Endothelial cell of umbilical vein (primary cell): ENCODE data around the gene OR52N4. TPM values are rescaled to one million over a fixed set of nuclear protein-coding genes. Genes with fewer than 3 reads are reported as not detected.

Experiments
- BruUV-seq: library from RNA; stranded (reverse); fragments of 400-500 nt; replicated peaks from 2 replicates; lab custom pipeline; 2021; lab: Mats Ljungman, UMichigan
- CTCF ChIA-PET: fragments of 300-600, 350-600 bp; sonication (Branson Sonifier 250); formaldehyde crosslinking; loops from one replicate; lab custom pipeline; 2021; ENCODE audit warnings: antibody characterized with exemption, inconsistent platforms; lab: Charles Lee
- POLR2A ChIA-PET: fragments of 300-600, 350-600 bp; sonication (Branson Sonifier 250); formaldehyde crosslinking; loops from one replicate; lab custom pipeline; 2021; ENCODE audit warnings: antibody characterized with exemption, inconsistent platforms; lab: Charles Lee
- DNase-seq: peaks from one replicate; pipeline ENCODE4 v3.0.0-alpha.2; 2011; ENCODE audit warnings: low read depth, low spot score
- FAIRE-seq: peaks from 2 replicates; lab custom pipeline; 2011; peaks lifted over from hg19 to GRCh38; lab: Jason Lieb, UNC
- H2AFZ ChIP-seq: 2 replicates; pipeline ENCODE4 v1.6.0; 2012; ENCODE audit warnings: low read depth, low read length, control low read depth, inconsistent platforms
- H3K27ac ChIP-seq: 2 replicates; pipeline ENCODE4 v1.5.1; 2011; ENCODE audit warnings: low read depth, mild to moderate bottlenecking, control low read depth, low read length, moderate library complexity; ENCODE audit not compliant: insufficient read depth
- H3K27me3 ChIP-seq, 2 experiments: 2 replicates each; pipeline versions ENCODE4 v1.6.0 to v1.6.1; 2011; ENCODE audit warnings: low read length in 2 of 2, mixed read lengths in 1 of 2; ENCODE audit not compliant: control insufficient read depth in 2 of 2, insufficient read depth in 2 of 2
- H3K36me3 ChIP-seq, 2 experiments: 2 replicates in 1 of 2; 3 replicates in 1 of 2; pipeline ENCODE4 v1.5.1; 2011; ENCODE audit warnings: low read length in 2 of 2, mild to moderate bottlenecking in 1 of 2, moderate library complexity in 1 of 2; ENCODE audit not compliant: control insufficient read depth in 2 of 2, insufficient read depth in 2 of 2; ENCODE audit errors: extremely low read depth in 1 of 2
- H3K4me1 ChIP-seq: 3 replicates; pipeline ENCODE4 v1.5.1; 2011; ENCODE audit warnings: mild to moderate bottlenecking, low read length; ENCODE audit not compliant: control insufficient read depth, insufficient read depth; ENCODE audit errors: extremely low read depth
- H3K4me2 ChIP-seq: 2 replicates; pipeline ENCODE4 v1.6.1; 2011; ENCODE audit warnings: low read length, control low read depth, mixed read lengths; ENCODE audit not compliant: insufficient read depth
- H3K4me3 ChIP-seq, 3 experiments: fragments of 200-600 bp in 1 of 3; sonication (generic), shearing (Covaris generic) in 1 of 3; replicated peaks in 1 of 3; 2 replicates each; pipeline ENCODE4 v1.5.1; 2011 to 2016; ENCODE audit warnings: control low read depth in 3 of 3, low read length in 3 of 3, mild to moderate bottlenecking in 2 of 3, inconsistent platforms in 1 of 3, low read depth in 1 of 3, moderate library complexity in 1 of 3; ENCODE audit not compliant: insufficient read depth in 1 of 3
- H3K79me2 ChIP-seq: 2 replicates; pipeline ENCODE4 v1.6.0; 2012; ENCODE audit warnings: low read length, inconsistent platforms; ENCODE audit not compliant: control insufficient read depth, insufficient read depth
- H3K9ac ChIP-seq: replicated peaks from 2 replicates; pipeline ENCODE3; 2011; ENCODE audit warnings: low read length, control low read depth; ENCODE audit not compliant: insufficient read depth; ENCODE audit errors: extremely low read depth
- H3K9me1 ChIP-seq: replicated peaks from 3 replicates; pipeline ENCODE4 v1.6.0; 2011; ENCODE audit warnings: mild to moderate bottlenecking, low read length; ENCODE audit not compliant: control insufficient read depth, insufficient read depth; ENCODE audit errors: extremely low read depth
- H3K9me3 ChIP-seq: replicated peaks from 2 replicates; pipeline ENCODE4 v1.5.1; 2012; ENCODE audit warnings: low read length, inconsistent platforms; ENCODE audit not compliant: control insufficient read depth, insufficient read depth
- H4K20me1 ChIP-seq: replicated peaks from 2 replicates; pipeline ENCODE3; 2011; ENCODE audit warnings: mild to moderate bottlenecking, low read length; ENCODE audit not compliant: control insufficient read depth, insufficient read depth; ENCODE audit errors: extremely low read depth
- CTCF ChIP-seq, 2 donors: IDR thresholded peaks; 1 replicate in 1 of 2; 2 replicates in 1 of 2; pipeline ENCODE4 v1.5.1; 2011; ENCODE audit warnings: low read length in 2 of 2, mild to moderate bottlenecking in 2 of 2, moderate library complexity in 2 of 2, control low read depth in 1 of 2, inconsistent platforms in 1 of 2, low read depth in 1 of 2; ENCODE audit not compliant: insufficient read depth in 1 of 2; ENCODE audit errors: extremely low read depth in 1 of 2
- EZH2 ChIP-seq: IDR thresholded peaks from 2 replicates; pipeline ENCODE4 v1.6.1; 2012; ENCODE audit warnings: borderline replicate concordance, low read depth, mild to moderate bottlenecking, moderate library complexity, low read length, inconsistent platforms; ENCODE audit not compliant: severe bottlenecking
- FOS ChIP-seq: IDR thresholded peaks from 2 replicates; pipeline ENCODE4 v1.6.1; 2011; ENCODE audit warnings: mild to moderate bottlenecking, low read length, moderate library complexity, borderline replicate concordance; ENCODE audit not compliant: insufficient read depth
- GATA2 ChIP-seq: IDR thresholded peaks from 2 replicates; pipeline ENCODE4 v1.7.0; 2011; ENCODE audit warnings: low read depth, mild to moderate bottlenecking, moderate library complexity, mixed read lengths, low read length; ENCODE audit not compliant: insufficient read length, insufficient read depth
- JUN ChIP-seq: IDR thresholded peaks from 2 replicates; pipeline ENCODE4 v1.6.1; 2011; ENCODE audit warnings: borderline replicate concordance, low read depth; ENCODE audit not compliant: insufficient read length, insufficient read depth
- MAX ChIP-seq: IDR thresholded peaks from 2 replicates; pipeline ENCODE4 v1.6.1; 2011; ENCODE audit not compliant: insufficient read depth, insufficient read length
- MYC ChIP-seq: IDR thresholded peaks from one replicate; pipeline ENCODE4 v1.6.1; 2011; ENCODE audit warnings: mild to moderate bottlenecking, low read depth, low read length
- POLR2A ChIP-seq: IDR thresholded peaks from 2 replicates; pipeline ENCODE4 v1.6.1; 2012; ENCODE audit warnings: low read depth, mild to moderate bottlenecking, control low read depth, low read length
- POLR2AphosphoS5 ChIP-seq: IDR thresholded peaks from 2 replicates; pipeline ENCODE4 v1.6.1; 2012; ENCODE audit warnings: low read depth, mild to moderate bottlenecking, control low read depth, low read length, moderate library complexity; ENCODE audit not compliant: insufficient read depth
- dilution Hi-C: fragments of 300-500 bp; cut with MboI; formaldehyde crosslinking; loops from one replicate; pipeline ENCODE4 v1.15.0; 2019; ENCODE audit warnings: low sequenced_read_pairs; ENCODE audit not compliant: extremely low pct_ligation_motif_present
- intact Hi-C: fragments of 100-400 bp; cut with micrococcal nuclease; formaldehyde crosslinking; loops from one replicate; pipeline ENCODE4 v1.10.0; 2022
- polyA plus RNA-seq, 4 experiments: library from polyadenylated mRNA; depleted of rRNA in 3 of 4; stranded (reverse) in 3 of 4; unstranded in 1 of 4; fragments of >200 nt; gene quantifications; 2 replicates each; pipeline versions ENCODE4 v1.2.1 to v1.2.3, GENCODE V29; 2011 to 2012; ENCODE audit warnings: missing spikeins in 1 of 4
- total RNA-seq: library from RNA; stranded (reverse); gene quantifications from 2 replicates; pipeline ENCODE4 v1.2.3, GENCODE V29; 2021

The OR52N4 gene
- total and polyA plus RNA-seq, 2 donors (not counting 3 experiments of a cell fraction or from before 2014, with no cell fraction given): 0.10 TPM; not detected in 1

GRCh38 chr11:5796541-5796940 is 42.5 kb downstream of the OR52N4 start:
- H3K9ac ChIP-seq: no peak overlapping the region
- no peaks in the 10 kb centered on the region for H4K20me1 ChIP-seq
- intact Hi-C loops: no loop called here
- no peaks in the 10 kb centered on the region for H3K4me1 ChIP-seq
- H3K4me2 ChIP-seq: no peak overlapping the region
- no TSS peak for BruUV-seq
- no peaks in the 10 kb centered on the region for H3K36me3 ChIP-seq
- H3K9me3 ChIP-seq: no peaks in the 10 kb centered on the region
- ChIA-PET POLR2A (no interaction called here), CTCF (no interaction called here)
- H3K27ac ChIP-seq: no peak overlapping the region
- H3K9me1 ChIP-seq: no peaks in the 10 kb centered on the region
- no peak for FAIRE-seq
- no peaks in the 10 kb centered on the region for H3K79me2 ChIP-seq
- TF ChIP-seq FOS (no peak), MAX (no peak), POLR2A (no peak), EZH2 (no peak), GATA2 (no peak), MYC (no peak), POLR2AphosphoS5 (no peak), CTCF (IDR thresholded peaks at IDR 0.05; ENCODE audit: extremely low read depth in 1 of 2, insufficient read depth in 1 of 2, low read depth in 1 of 2, low read length in 2 of 2) (no peak), JUN (no peak)
- H3K27me3 ChIP-seq: peaks cover 0 to 2% of the 10 kb centered on the region in 2 experiments
- H2AFZ ChIP-seq: no peak overlapping the region
- no peak overlapping the region for H3K4me3 ChIP-seq
- dilution Hi-C loops: no loop called here
- DNase-seq: no peak
